ENCODE results near the gene RAD51AP1.

GRCh38 chr12:4558171-4558570, 19.5 kb downstream of the RAD51AP1 start:
- no peak for TF ChIP-seq CTCF (IDR thresholded peaks at IDR 0.05)
- TF ChIP-seq POLR2A (IDR thresholded peaks at IDR 0.05) = no peak
